IPS-NIHi7 (cell line): ENCODE results near the gene RASD1.
A peak's percentile ranks its signal among the peaks of the same experiment; 100 is the strongest.

Experiments used
- DNase-seq: peaks from one replicate; pipeline ENCODE4 v3.0.0; 2012; ENCODE audit warnings: mixed read lengths; ENCODE audit errors: extremely low spot score

Gene RASD1, protein sequence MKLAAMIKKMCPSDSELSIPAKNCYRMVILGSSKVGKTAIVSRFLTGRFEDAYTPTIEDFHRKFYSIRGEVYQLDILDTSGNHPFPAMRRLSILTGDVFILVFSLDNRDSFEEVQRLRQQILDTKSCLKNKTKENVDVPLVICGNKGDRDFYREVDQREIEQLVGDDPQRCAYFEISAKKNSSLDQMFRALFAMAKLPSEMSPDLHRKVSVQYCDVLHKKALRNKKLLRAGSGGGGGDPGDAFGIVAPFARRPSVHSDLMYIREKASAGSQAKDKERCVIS

DNA sequence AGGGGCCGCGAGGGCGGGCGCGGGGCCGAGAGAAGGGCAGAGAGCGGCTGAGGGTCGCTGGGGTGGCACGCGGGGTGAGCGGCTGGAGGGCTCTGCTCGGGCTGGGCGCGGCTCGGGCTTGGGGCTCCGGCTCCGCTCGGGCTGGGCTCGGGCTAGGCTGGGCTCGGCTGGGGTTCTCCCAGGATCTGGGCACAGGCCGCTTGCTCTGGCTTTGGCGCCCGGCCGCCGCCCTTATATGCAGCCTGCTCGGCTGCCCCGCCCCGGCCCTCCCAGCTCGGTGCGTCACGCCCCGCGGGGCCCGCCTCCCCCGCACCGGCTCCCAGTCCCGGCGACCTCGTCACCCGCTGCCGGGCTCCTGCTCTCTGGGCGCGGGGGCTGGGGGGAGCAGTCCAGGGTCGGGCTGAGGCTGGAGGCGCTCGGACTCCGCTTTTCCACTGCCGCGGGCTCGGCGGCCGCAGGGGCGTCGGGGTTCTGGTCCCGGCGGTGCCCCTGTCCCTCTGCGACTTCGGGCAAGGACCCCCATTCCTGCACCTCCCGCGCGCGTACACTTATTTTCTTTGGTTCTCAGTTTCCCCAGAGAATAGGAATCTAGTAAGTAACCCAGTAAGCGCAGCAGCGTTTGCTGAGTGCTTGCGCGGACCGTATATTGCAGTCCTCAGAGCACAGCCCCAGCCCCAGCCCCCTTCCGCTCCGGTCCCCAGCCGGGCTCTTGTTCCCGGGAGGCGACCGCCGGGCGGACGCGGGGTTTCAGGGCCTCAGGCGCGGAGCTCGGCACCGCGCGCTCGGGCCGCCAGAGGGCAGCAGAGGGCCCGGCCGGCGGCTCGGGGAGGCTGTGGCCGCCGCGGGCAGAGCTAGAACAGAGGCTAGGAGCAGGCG is at the start of gene RASD1:
RASD1 (minus strand) TSS at position 207 of the 876 bp plus-strand sequence. CDS start 214 bp downstream, outside the sequence.
- peak; percentile 93 for DNase-seq

GRCh38 chr17:17545984-17546383 is 49.8 kb upstream of the RASD1 start:
- DNase-seq: no peak

- no peak for DNase-seq
Observed at GRCh38 chr17:17545031-17545820, 49.0 kb upstream of the RASD1 start.

DNA sequence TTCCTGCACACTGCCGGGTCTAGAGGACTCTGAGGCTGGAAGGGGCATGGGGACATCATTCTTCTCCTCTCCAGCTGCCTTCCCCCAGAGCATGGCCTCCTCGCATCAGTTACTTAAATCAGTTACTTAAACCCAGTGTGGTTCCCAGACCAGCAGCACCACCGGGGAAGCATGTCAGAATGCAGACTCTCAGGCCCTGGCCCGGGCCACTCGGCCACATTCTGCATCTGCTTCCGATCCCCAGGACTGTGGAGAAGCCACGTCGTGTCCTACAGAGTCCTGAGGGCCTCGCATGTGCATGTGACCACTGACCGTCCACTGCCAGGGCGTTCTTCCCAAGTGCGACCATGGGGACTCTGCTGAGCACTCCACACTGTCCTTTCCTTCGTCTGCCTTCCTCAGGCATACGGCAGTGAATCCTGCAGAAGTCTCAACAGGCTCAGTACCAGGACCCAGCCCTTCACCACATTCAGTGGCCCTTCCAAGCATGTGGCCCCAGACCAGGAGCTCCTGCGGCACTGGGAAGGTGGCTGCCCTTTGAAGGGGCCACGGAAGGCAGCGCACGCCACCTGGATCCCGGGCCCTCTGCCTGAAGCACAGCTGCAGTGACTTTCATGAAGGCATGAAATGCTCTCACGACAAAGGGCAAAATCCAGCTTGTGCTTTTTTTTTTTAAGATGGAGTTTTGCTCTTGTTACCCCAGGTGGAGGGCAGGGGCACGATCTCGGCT is 46.9 kb upstream of the RASD1 start:
- DNase-seq: no peak

DNA sequence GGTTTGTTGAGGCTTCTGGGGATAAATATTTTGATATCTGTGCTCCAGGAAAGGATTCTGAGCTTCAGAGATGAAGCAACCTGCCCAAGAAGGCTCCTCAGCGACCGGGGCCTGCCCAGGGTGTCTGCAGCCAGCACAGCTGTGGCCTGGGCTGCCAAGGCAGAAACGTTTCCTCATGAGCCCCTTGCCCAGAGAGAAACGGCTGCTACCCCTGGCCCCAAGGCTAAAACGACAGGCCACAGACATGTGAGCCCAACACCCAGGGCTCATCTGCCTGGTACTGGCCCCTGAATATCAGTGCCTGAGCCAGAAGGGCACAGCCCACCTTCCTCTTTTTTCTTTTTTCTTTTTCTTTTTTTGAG is 45.4 kb upstream of the RASD1 start:
- no peak for DNase-seq

DNA sequence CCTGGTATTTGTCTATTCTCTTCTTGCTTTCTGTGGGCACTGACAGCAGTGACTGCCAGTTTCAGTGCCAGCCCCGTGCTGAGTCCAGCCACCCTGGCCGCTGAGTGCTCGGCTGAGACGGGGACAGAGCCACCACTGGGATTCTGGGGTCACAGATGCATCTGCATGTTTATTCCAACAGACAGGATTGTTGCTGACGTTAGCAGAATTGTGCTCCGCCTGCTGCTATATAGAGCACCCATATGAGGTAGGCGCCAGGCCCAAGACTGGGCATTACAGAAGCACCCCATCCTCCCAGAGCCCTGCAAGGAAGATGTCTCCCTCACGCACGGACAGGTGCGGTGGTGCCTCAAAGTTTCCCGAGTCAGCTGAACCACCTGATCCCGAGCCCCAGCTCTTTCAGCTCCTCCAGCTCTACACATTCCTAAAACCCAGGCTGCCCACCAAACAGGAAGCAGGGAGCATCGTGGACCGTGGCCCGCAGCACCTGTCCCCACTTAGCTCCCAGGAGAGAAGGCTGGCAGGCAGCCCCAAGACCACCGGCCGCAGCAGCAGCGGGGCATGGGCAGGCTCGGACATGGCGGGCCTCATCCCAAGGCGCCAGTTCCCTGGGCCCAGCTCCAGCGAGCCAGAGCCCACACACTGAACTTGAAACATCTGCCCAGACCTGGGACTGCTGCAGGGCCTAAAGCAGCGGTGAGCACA is 44.9 kb upstream of the RASD1 start:
- no peak for DNase-seq

DNA sequence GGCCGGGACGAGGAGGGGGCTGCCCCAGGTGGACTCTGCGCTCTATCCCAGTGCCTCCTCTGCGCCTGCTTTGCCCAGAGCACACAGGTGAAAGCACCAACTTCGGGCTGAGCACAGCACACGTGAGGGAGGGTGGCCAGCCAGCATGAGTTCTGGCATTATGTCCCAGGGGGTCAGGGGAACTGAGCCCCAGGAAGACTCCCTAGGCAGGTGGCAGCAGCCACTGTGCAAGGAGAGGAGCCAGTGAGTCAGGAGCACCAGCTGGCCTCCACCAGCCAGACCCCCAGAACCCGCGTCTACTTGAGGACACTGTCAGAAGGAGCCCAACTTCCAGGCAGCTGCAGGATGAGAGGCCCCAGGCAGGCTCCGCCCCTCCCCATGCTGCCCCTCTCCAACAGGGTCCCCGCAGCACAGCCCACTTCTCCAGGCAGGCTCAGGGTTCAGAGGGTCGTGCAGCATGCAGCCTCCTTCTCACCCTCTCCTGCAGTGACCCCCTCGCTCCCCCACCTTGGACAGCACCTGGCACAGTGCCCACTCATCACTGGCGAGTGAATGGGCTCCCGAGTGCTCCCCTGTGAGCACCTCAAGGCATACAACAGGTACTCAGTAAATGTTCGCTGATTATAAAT is 44.2 kb upstream of the RASD1 start:
- peak; percentile 52 for DNase-seq

DNA sequence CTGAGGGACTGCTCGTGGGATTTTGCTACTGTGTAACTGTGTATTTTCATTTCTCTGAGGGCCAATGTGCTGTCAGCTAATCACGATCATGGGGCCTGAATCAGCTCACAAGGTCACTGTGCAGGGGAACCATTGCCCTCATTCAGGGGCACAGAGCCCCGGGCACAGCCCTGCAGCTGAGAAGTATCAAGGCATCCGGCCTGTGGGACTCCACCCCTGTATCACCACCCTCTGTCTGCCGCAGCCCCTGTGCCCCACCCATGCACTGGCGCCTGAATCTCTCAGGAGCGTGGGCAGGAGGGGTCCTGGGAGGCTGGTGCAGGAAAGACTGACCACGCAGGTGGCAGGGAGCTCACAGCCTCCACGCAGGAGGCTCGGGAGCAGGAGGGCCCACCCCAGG is 43.4 kb upstream of the RASD1 start:
- no peak for DNase-seq

DNA sequence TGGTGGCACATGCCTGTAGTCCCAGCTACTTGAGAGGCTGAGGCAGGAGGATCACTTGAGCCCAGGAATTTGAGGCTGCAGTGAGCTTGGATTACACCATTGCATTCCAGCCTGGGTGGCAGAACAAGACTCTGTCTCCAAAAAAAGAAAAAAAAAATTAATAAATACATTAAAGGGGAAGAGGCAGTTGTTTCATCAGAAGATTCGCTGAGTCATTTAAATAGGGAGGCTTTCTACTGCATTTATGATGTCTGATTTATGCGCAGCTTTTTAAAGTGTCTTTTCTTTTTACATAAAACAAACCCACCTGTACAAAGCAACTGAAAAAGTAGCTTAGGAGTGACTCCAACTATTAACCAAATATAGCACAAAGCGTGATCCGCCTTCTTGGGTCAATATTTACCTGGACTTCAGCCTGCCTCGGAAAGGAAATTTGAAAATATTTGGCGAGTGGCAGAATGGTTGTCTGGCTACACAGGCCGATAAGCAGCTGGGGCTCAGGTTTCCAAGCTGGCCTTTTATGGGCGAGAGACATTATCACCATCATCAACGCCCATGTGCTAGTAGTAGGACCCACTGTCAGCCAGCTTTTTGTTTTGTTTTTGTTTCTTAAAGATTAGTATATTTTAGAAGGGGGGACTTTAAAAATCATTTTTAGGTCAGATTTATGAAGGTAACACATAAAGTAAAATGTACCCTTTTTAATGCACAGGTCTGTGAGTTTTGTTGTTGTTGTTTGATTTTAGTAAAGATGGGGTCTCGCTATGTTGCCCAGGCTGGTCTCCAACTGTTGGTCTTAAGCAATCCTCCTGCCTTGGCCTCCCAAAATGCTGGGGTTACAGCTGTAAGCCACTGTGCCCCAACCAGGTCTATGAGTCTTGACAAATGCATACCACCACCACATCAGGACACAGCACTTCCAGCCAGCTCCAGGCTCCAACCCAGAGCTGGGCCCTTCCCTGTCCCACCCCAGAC is 42.5 kb upstream of the RASD1 start:
- no peak for DNase-seq

DNA sequence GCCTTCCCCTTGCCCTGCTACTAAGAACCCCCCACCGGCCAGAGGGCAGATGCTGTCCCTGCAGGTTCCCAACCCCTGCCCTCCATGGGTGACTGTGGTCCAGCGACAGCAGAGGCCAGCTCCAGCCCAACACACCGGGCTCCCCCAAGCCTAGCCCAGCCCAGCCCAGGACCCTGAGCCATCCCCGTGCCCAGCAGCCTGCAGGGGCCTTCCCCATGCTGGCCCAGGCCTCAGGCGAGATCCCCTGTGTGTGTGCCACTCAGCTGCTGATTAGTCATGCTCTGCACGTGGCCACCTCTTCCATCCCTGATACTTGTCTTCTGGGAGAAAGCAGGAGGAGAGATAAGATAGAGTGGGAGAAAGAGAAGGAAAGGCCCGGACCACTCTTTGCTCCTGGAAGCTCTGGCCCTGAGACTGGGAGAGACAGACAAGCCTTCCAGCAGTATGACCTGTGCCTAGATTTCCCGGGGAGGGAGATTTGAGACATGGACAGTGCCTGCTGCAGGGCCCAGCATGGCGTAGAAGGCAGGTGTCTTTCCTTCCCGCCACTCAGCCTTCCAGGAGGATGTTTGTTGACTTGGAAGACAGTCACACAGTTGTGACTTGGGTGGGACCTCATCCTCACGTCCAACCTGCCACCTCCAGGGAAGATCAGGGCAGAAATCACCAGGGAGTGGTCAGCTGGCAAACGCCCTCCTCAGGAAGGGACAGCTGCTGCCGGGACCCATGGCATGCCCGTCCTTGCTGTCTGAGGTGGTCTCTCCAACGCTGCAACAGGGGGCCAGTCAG is 41.3 kb upstream of the RASD1 start:
- no peak for DNase-seq

GRCh38 chr17:17536702-17537101 is 40.5 kb upstream of the RASD1 start:
- no peak for DNase-seq

DNA sequence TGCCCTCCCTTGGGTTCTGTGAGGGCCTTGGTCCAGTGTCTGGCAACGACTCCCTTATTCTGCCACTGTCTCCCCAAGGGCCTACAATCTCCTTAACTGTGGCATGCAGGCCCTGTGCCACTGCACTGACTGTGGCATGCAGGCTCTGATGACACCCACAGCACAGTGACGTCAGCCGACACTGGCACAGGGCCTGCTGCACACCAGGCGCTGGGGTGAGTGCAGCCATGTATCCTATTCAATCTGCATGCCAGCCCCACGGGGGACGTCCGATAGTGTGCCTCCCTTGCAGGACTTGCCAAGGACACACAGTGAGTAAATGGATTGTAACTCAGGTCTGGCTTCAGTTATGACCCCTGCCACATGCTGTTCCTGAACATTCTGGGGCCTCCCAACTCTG is 39.8 kb upstream of the RASD1 start:
- DNase-seq: no peak

- no peak for DNase-seq
Observed at GRCh38 chr17:17533901-17534441, 37.8 kb upstream of the RASD1 start.

GRCh38 chr17:17532991-17533390 is 36.8 kb upstream of the RASD1 start:
- no peak for DNase-seq

DNA sequence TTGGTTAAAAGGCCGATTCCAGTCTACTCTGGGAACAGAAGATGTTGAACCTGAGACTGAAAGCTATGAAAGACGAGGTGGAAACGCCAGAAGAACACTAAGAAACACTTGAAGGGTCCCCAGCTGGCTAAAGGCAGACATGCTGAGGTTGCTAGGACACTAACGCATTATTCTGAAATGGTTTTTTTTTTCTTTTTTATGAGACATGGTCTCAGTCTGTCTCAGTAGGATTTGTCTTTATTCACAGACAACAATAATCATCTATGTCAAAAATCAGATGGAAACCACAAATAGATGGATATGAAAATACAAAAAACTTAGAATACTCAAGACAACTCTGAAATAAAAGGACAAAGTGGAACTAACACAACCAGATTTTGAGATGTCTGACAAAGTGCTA is 35.0 kb upstream of the RASD1 start:
- DNase-seq: no peak

DNA sequence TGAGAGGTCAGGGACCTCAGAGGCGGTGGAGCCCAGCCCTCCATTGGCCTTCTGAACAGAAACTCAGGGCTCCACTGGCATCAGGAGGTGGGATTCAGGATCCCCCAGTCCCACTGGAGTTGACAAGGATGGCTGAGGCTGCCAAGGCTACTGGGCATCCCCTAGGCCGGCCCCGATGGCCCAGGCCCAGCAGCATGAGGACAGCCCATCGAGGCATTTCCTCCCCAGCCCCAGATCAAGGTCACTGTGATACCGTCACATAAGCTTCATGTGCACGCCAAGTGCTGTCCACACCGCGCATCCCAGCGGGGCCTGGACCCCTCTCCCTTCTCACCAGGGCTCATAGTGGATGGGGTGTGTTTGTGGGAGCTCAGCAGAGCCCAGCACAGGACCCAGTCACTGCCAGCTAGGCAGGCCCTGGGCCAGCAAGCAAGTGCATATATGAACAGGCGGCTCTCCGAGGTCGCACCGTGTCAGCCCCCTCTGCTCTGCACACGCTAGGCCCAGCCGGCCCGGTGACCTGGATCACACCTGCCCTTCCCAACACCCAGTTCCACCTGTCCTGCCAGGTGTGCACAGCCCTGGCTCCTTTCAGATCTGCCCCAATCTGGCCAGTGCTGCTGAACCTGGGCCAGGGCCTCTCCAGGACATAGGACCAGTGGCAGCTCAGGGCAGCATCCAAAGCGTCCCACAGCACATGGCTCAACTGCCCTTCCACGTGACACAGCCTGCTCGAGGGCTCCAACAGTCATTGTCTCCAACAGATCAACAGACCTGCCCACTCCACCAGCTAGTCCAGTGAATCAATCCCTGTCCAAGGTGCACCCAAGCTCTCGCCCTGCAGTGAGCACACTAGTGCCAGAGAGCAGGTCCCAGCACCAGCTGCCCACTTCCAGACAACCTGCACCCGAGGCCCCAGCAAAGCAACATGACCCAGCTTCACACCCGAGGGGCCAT is 32.8 kb upstream of the RASD1 start:
- DNase-seq: no peak

GRCh38 chr17:17527956-17528500 is 31.8 kb upstream of the RASD1 start:
- DNase-seq: no peak
